ENCODE results near the gene RSPO1.

DNA sequence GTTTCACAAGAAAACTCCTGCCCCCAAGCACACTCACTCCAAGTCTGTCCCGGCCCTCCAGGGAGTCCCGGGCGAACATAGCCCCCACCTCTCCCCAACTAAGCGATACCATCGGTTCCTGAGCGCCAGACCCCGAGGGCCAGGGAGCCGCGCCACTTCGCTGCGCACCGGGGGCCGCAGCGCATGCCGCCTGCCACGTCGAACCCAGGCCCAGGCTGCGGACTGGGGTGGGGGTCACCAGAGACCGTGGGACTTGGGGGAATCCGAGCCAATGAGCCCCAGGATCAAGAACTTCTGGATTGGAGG lies 801 bp downstream of the RSPO1 start:
- TF ChIP-seq, protein P1, sequence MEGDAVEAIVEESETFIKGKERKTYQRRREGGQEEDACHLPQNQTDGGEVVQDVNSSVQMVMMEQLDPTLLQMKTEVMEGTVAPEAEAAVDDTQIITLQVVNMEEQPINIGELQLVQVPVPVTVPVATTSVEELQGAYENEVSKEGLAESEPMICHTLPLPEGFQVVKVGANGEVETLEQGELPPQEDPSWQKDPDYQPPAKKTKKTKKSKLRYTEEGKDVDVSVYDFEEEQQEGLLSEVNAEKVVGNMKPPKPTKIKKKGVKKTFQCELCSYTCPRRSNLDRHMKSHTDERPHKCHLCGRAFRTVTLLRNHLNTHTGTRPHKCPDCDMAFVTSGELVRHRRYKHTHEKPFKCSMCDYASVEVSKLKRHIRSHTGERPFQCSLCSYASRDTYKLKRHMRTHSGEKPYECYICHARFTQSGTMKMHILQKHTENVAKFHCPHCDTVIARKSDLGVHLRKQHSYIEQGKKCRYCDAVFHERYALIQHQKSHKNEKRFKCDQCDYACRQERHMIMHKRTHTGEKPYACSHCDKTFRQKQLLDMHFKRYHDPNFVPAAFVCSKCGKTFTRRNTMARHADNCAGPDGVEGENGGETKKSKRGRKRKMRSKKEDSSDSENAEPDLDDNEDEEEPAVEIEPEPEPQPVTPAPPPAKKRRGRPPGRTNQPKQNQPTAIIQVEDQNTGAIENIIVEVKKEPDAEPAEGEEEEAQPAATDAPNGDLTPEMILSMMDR (IDR thresholded peaks at IDR 0.05; ENCODE audit: low read depth, low read length, missing input control) = no peak
- TF ChIP-seq YY1 (IDR thresholded peaks at IDR 0.05) (no peak), MAX (IDR thresholded peaks at IDR 0.05) (no peak), GABPA (IDR thresholded peaks at IDR 0.05 in 1 of 2, conservative IDR thresholded peaks at IDR 0.05 in 1 of 2) (no peak), HNF4A (conservative IDR thresholded peaks at IDR 0.05) (no peak), SP1 (IDR thresholded peaks at IDR 0.05) (no peak), RXRA (IDR thresholded peaks at IDR 0.05) (no peak), TAF1 (conservative IDR thresholded peaks at IDR 0.05) (no peak), JUND (IDR thresholded peaks at IDR 0.05) (no peak)
- TF ChIP-seq, protein P2, sequence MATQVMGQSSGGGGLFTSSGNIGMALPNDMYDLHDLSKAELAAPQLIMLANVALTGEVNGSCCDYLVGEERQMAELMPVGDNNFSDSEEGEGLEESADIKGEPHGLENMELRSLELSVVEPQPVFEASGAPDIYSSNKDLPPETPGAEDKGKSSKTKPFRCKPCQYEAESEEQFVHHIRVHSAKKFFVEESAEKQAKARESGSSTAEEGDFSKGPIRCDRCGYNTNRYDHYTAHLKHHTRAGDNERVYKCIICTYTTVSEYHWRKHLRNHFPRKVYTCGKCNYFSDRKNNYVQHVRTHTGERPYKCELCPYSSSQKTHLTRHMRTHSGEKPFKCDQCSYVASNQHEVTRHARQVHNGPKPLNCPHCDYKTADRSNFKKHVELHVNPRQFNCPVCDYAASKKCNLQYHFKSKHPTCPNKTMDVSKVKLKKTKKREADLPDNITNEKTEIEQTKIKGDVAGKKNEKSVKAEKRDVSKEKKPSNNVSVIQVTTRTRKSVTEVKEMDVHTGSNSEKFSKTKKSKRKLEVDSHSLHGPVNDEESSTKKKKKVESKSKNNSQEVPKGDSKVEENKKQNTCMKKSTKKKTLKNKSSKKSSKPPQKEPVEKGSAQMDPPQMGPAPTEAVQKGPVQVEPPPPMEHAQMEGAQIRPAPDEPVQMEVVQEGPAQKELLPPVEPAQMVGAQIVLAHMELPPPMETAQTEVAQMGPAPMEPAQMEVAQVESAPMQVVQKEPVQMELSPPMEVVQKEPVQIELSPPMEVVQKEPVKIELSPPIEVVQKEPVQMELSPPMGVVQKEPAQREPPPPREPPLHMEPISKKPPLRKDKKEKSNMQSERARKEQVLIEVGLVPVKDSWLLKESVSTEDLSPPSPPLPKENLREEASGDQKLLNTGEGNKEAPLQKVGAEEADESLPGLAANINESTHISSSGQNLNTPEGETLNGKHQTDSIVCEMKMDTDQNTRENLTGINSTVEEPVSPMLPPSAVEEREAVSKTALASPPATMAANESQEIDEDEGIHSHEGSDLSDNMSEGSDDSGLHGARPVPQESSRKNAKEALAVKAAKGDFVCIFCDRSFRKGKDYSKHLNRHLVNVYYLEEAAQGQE (IDR thresholded peaks at IDR 0.05) = no peak
- TF ChIP-seq, protein P3, sequence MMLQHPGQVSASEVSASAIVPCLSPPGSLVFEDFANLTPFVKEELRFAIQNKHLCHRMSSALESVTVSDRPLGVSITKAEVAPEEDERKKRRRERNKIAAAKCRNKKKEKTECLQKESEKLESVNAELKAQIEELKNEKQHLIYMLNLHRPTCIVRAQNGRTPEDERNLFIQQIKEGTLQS (IDR thresholded peaks at IDR 0.05) = no peak

Measured in liver (tissue), 3 donors.